Stomach (tissue), 4 donors: Measurements from ENCODE around the gene OR6C2.
"Not testable (repeated sequence)": the region's sequence is repeated elsewhere in the genome, so short reads cannot be mapped to it uniquely, and the experiment has no call there.

Experiments used
- EP300 ChIP-seq: sonication (generic); formaldehyde crosslinking; IDR thresholded peaks from one replicate; pipeline ENCODE4 v1.6.1; 2017; ENCODE audit warnings: antibody characterized with exemption
- POLR2A ChIP-seq, 4 donors: fragments of 450-650 bp; IDR thresholded peaks; one replicate each; pipeline ENCODE4 v1.6.1; 2016; ENCODE audit warnings: antibody characterized with exemption in 4 of 4, control low read depth in 2 of 4, mild to moderate bottlenecking in 1 of 4, moderate library complexity in 1 of 4
- POLR2AphosphoS5 ChIP-seq, 3 donors: sonication (generic); formaldehyde crosslinking; IDR thresholded peaks; one replicate each; pipeline ENCODE4 v1.6.1; 2016; ENCODE audit warnings: antibody characterized with exemption in 3 of 3
- TF ChIP-seq, protein P1 (sequence below), 7 experiments: fragments of 450-650 bp in 4 of 7; fragments of 200-600 bp in 3 of 7; sonication (generic) in 3 of 7; IDR thresholded peaks; one replicate each; pipeline ENCODE4 v1.5.1; 2016 to 2019; ENCODE audit warnings: antibody characterized with exemption in 7 of 7, control low read depth in 2 of 7, mild to moderate bottlenecking in 1 of 7

DNA sequence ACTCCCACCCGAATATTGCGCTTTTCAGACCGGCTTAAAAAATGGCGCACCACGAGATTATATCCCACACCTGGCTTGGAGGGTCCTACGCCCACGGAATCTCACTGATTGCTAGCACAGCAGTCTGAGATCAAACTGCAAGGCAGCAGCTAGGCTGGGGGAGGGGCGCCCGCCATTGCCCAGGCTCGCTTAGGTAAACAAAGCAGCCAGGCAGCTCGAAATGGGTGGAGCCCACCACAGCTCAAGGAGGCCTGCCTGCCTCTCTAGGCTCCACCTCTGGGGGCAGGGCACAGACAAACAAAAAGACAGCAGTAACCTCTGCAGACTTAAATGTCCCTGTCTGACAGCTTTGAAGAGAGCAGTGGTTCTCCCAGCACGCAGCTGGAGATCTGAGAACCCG, 40.4 kb downstream of the OR6C2 start:
- TF ChIP-seq, protein P1, sequence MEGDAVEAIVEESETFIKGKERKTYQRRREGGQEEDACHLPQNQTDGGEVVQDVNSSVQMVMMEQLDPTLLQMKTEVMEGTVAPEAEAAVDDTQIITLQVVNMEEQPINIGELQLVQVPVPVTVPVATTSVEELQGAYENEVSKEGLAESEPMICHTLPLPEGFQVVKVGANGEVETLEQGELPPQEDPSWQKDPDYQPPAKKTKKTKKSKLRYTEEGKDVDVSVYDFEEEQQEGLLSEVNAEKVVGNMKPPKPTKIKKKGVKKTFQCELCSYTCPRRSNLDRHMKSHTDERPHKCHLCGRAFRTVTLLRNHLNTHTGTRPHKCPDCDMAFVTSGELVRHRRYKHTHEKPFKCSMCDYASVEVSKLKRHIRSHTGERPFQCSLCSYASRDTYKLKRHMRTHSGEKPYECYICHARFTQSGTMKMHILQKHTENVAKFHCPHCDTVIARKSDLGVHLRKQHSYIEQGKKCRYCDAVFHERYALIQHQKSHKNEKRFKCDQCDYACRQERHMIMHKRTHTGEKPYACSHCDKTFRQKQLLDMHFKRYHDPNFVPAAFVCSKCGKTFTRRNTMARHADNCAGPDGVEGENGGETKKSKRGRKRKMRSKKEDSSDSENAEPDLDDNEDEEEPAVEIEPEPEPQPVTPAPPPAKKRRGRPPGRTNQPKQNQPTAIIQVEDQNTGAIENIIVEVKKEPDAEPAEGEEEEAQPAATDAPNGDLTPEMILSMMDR (IDR thresholded peaks at IDR 0.05), result not testable (repeated sequence)
- TF ChIP-seq POLR2A (IDR thresholded peaks at IDR 0.05); EP300; POLR2AphosphoS5 (IDR thresholded peaks at IDR 0.05): not testable (repeated sequence)
